Measurements from ENCODE around the gene UVRAG. TPM values are rescaled to one million over a fixed set of nuclear protein-coding genes. Genes with fewer than 3 reads are reported as not detected.

Gene UVRAG
- total and polyA plus RNA-seq, 2 donors = 20.0 to 21.8 TPM

- no peaks in the 10 kb centered on the region for H3K9me3 ChIP-seq (ENCODE audit: control insufficient read depth in 2 of 2, insufficient read depth in 1 of 2, low read length in 1 of 2)
- H3K4me3 ChIP-seq (ENCODE audit: low read length in 2 of 2) = no peak overlapping the region
- WGBS = 86% methylated on average over 1 of the region's 1 CpG
- H3K4me1 ChIP-seq (ENCODE audit: control insufficient read depth in 2 of 2, insufficient read depth in 2 of 2, low read length in 2 of 2) = no peaks in the 10 kb centered on the region
- no peak for DNase-seq (ENCODE audit: low read depth in 6 of 9, low spot score in 9 of 9)
- no peaks in the 10 kb centered on the region for H3K27me3 ChIP-seq (ENCODE audit: control insufficient read depth in 2 of 2, insufficient read depth in 1 of 2, low read length in 1 of 2)
- H3K36me3 ChIP-seq (ENCODE audit: control insufficient read depth in 2 of 2, insufficient read depth in 2 of 2, low read length in 1 of 2) = no peaks in the 10 kb centered on the region
- no peak overlapping the region for H3K27ac ChIP-seq (ENCODE audit: low read depth in 1 of 2, low read length in 1 of 2)
These were observed 125.0 kb downstream of the UVRAG start for GRCh38 chr11:75939992-75940391.

GRCh38 chr11:75940911-75941310 is 125.9 kb downstream of the UVRAG start:
- Histone ChIP-seq H3K4me1 (ENCODE audit: control insufficient read depth in 2 of 2, insufficient read depth in 2 of 2, low read length in 2 of 2) (no peaks in the 10 kb centered on the region), H3K9me3 (ENCODE audit: control insufficient read depth in 2 of 2, insufficient read depth in 1 of 2, low read length in 1 of 2) (no peaks in the 10 kb centered on the region), H3K36me3 (ENCODE audit: control insufficient read depth in 2 of 2, insufficient read depth in 2 of 2, low read length in 1 of 2) (no peaks in the 10 kb centered on the region), H3K4me3 (ENCODE audit: low read length in 2 of 2) (no peak overlapping the region), H3K27ac (ENCODE audit: low read depth in 1 of 2, low read length in 1 of 2) (no peak overlapping the region), H3K27me3 (ENCODE audit: control insufficient read depth in 2 of 2, insufficient read depth in 1 of 2, low read length in 1 of 2) (no peaks in the 10 kb centered on the region)
- DNase-seq (ENCODE audit: low read depth in 6 of 9, low spot score in 9 of 9) = no peak

- H3K4me1 ChIP-seq (ENCODE audit: control insufficient read depth in 2 of 2, insufficient read depth in 2 of 2, low read length in 2 of 2) = peaks cover 8% of the 10 kb centered on the region in 2 donors
- 98% methylated on average over 3 of the region's 3 CpGs for WGBS
These were observed 129.5 kb downstream of the UVRAG start for GRCh38 chr11:75944515-75944914.

GRCh38 chr11:75945446-75945845 is 130.4 kb downstream of the UVRAG start:
- 81% methylated on average over 1 of the region's 1 CpG for WGBS
- Histone ChIP-seq H3K4me1 (ENCODE audit: control insufficient read depth in 2 of 2, insufficient read depth in 2 of 2, low read length in 2 of 2) (peaks cover 8% of the 10 kb centered on the region in 2 donors), H3K27ac (ENCODE audit: low read depth in 1 of 2, low read length in 1 of 2) (no peak overlapping the region)

More at GRCh38 chr11:75944515-75944914, 129.5 kb downstream of the UVRAG start:
- no peak for DNase-seq (ENCODE audit: low read depth in 6 of 9, low spot score in 9 of 9)
- Histone ChIP-seq H3K36me3 (ENCODE audit: control insufficient read depth in 2 of 2, insufficient read depth in 2 of 2, low read length in 1 of 2) (no peaks in the 10 kb centered on the region), H3K9me3 (ENCODE audit: control insufficient read depth in 2 of 2, insufficient read depth in 1 of 2, low read length in 1 of 2) (no peaks in the 10 kb centered on the region), H3K27ac (ENCODE audit: low read depth in 1 of 2, low read length in 1 of 2) (no peak overlapping the region), H3K27me3 (ENCODE audit: control insufficient read depth in 2 of 2, insufficient read depth in 1 of 2, low read length in 1 of 2) (no peaks in the 10 kb centered on the region), H3K4me3 (ENCODE audit: low read length in 2 of 2) (no peak overlapping the region)

GRCh38 chr11:75945947-75946346 is 130.9 kb downstream of the UVRAG start:
- WGBS = 58% methylated on average over 2 of the region's 2 CpGs

More at GRCh38 chr11:75945446-75945845, 130.4 kb downstream of the UVRAG start:
- Histone ChIP-seq H3K27me3 (ENCODE audit: control insufficient read depth in 2 of 2, insufficient read depth in 1 of 2, low read length in 1 of 2) (no peaks in the 10 kb centered on the region), H3K9me3 (ENCODE audit: control insufficient read depth in 2 of 2, insufficient read depth in 1 of 2, low read length in 1 of 2) (no peaks in the 10 kb centered on the region), H3K36me3 (ENCODE audit: control insufficient read depth in 2 of 2, insufficient read depth in 2 of 2, low read length in 1 of 2) (no peaks in the 10 kb centered on the region), H3K4me3 (ENCODE audit: low read length in 2 of 2) (no peak overlapping the region)
- DNase-seq (ENCODE audit: low read depth in 6 of 9, low spot score in 9 of 9) = no peak

GRCh38 chr11:75946531-75947530 is 131.8 kb downstream of the UVRAG start:
- H3K4me3 ChIP-seq (ENCODE audit: low read length in 2 of 2) = no peak overlapping the region
- peak in 3 of 9 donors; percentile 3 to 32 (median 10) for DNase-seq (ENCODE audit: low read depth in 6 of 9, low spot score in 9 of 9)
- peak overlapping the region in 1 of 2 donors; percentile 36 for H3K27ac ChIP-seq (ENCODE audit: low read depth in 1 of 2, low read length in 1 of 2)

More at GRCh38 chr11:75945947-75946346, 130.9 kb downstream of the UVRAG start:
- Histone ChIP-seq H3K27me3 (ENCODE audit: control insufficient read depth in 2 of 2, insufficient read depth in 1 of 2, low read length in 1 of 2) (no peaks in the 10 kb centered on the region), H3K4me3 (ENCODE audit: low read length in 2 of 2) (no peak overlapping the region), H3K4me1 (ENCODE audit: control insufficient read depth in 2 of 2, insufficient read depth in 2 of 2, low read length in 2 of 2) (peaks cover 8% of the 10 kb centered on the region in 2 donors), H3K27ac (ENCODE audit: low read depth in 1 of 2, low read length in 1 of 2) (no peak overlapping the region), H3K9me3 (ENCODE audit: control insufficient read depth in 2 of 2, insufficient read depth in 1 of 2, low read length in 1 of 2) (no peaks in the 10 kb centered on the region), H3K36me3 (ENCODE audit: control insufficient read depth in 2 of 2, insufficient read depth in 2 of 2, low read length in 1 of 2) (no peaks in the 10 kb centered on the region)
- DNase-seq (ENCODE audit: low read depth in 6 of 9, low spot score in 9 of 9) = no peak

GRCh38 chr11:75949023-75949672 is 134.1 kb downstream of the UVRAG start:
- Histone ChIP-seq H3K36me3 (ENCODE audit: control insufficient read depth in 2 of 2, insufficient read depth in 2 of 2, low read length in 1 of 2) (no peaks in the 10 kb centered on the region), H3K27me3 (ENCODE audit: control insufficient read depth in 2 of 2, insufficient read depth in 1 of 2, low read length in 1 of 2) (no peaks in the 10 kb centered on the region), H3K9me3 (ENCODE audit: control insufficient read depth in 2 of 2, insufficient read depth in 1 of 2, low read length in 1 of 2) (no peaks in the 10 kb centered on the region), H3K4me1 (ENCODE audit: control insufficient read depth in 2 of 2, insufficient read depth in 2 of 2, low read length in 2 of 2) (peaks cover 8% of the 10 kb centered on the region in 2 donors), H3K27ac (ENCODE audit: low read depth in 1 of 2, low read length in 1 of 2) (no peak overlapping the region), H3K4me3 (ENCODE audit: low read length in 2 of 2) (no peak overlapping the region)
- 84% methylated on average over 6 of the region's 6 CpGs for WGBS
- DNase-seq (ENCODE audit: low read depth in 6 of 9, low spot score in 9 of 9) = no peak

More at GRCh38 chr11:75946531-75947530, 131.8 kb downstream of the UVRAG start:
- Histone ChIP-seq H3K4me1 (ENCODE audit: control insufficient read depth in 2 of 2, insufficient read depth in 2 of 2, low read length in 2 of 2) (peaks cover 8% of the 10 kb centered on the region in 2 donors), H3K27me3 (ENCODE audit: control insufficient read depth in 2 of 2, insufficient read depth in 1 of 2, low read length in 1 of 2) (no peaks in the 10 kb centered on the region), H3K9me3 (ENCODE audit: control insufficient read depth in 2 of 2, insufficient read depth in 1 of 2, low read length in 1 of 2) (no peaks in the 10 kb centered on the region), H3K36me3 (ENCODE audit: control insufficient read depth in 2 of 2, insufficient read depth in 2 of 2, low read length in 1 of 2) (no peaks in the 10 kb centered on the region)
- 55% methylated on average over 8 of the region's 8 CpGs for WGBS

- Histone ChIP-seq H3K4me3 (ENCODE audit: low read length in 2 of 2) (no peak overlapping the region), H3K27me3 (ENCODE audit: control insufficient read depth in 2 of 2, insufficient read depth in 1 of 2, low read length in 1 of 2) (no peaks in the 10 kb centered on the region), H3K36me3 (ENCODE audit: control insufficient read depth in 2 of 2, insufficient read depth in 2 of 2, low read length in 1 of 2) (no peaks in the 10 kb centered on the region), H3K9me3 (ENCODE audit: control insufficient read depth in 2 of 2, insufficient read depth in 1 of 2, low read length in 1 of 2) (no peaks in the 10 kb centered on the region), H3K4me1 (ENCODE audit: control insufficient read depth in 2 of 2, insufficient read depth in 2 of 2, low read length in 2 of 2) (peaks cover 8% of the 10 kb centered on the region in 2 donors), H3K27ac (ENCODE audit: low read depth in 1 of 2, low read length in 1 of 2) (no peak overlapping the region)
- DNase-seq (ENCODE audit: low read depth in 6 of 9, low spot score in 9 of 9) = no peak
- 97% methylated on average over 6 of the region's 6 CpGs for WGBS
These were observed 135.1 kb downstream of the UVRAG start for GRCh38 chr11:75950141-75950540.

GRCh38 chr11:75954039-75954438 is 139.0 kb downstream of the UVRAG start:
- H3K27ac ChIP-seq (ENCODE audit: low read depth in 1 of 2, low read length in 1 of 2) = no peak overlapping the region
- WGBS = 97% methylated on average over 2 of the region's 2 CpGs

More at GRCh38 chr11:75954039-75954438, 139.0 kb downstream of the UVRAG start:
- no peak for DNase-seq (ENCODE audit: low read depth in 6 of 9, low spot score in 9 of 9)
- Histone ChIP-seq H3K9me3 (ENCODE audit: control insufficient read depth in 2 of 2, insufficient read depth in 1 of 2, low read length in 1 of 2) (no peaks in the 10 kb centered on the region), H3K4me1 (ENCODE audit: control insufficient read depth in 2 of 2, insufficient read depth in 2 of 2, low read length in 2 of 2) (no peaks in the 10 kb centered on the region), H3K36me3 (ENCODE audit: control insufficient read depth in 2 of 2, insufficient read depth in 2 of 2, low read length in 1 of 2) (no peaks in the 10 kb centered on the region), H3K4me3 (ENCODE audit: low read length in 2 of 2) (no peak overlapping the region), H3K27me3 (ENCODE audit: control insufficient read depth in 2 of 2, insufficient read depth in 1 of 2, low read length in 1 of 2) (no peaks in the 10 kb centered on the region)

All from thymus (tissue), 11 donors.